ENCODE measurements around the gene NOTCH2. TPM values are rescaled to one million over a fixed set of nuclear protein-coding genes. Genes with fewer than 3 reads are reported as not detected.

Gene NOTCH2
- total RNA-seq, 3 donors from 2014 or later (not counting 1 experiment from before 2014, with no cell fraction given): 74.7 to 136 (median 97.4) TPM

- no peak for DNase-seq
- no peaks in the 10 kb centered on the region for H3K9me3 ChIP-seq (ENCODE audit: control insufficient read depth, insufficient read depth, low read length)
- ATAC-seq: no peak
- Mint-ChIP-seq H3K9me3 (peaks cover 0 to 6% of the 10 kb centered on the region in 2 donors), H3K27me3 (ENCODE audit: low read depth in 2 of 2) (peaks cover 0 to 10% of the 10 kb centered on the region in 2 donors), H3K4me3 (no peak overlapping the region), H3K4me1 (peaks cover 17% of the 10 kb centered on the region in 2 donors), H3K36me3 (peaks cover 9% of the 10 kb centered on the region), H3K27ac (peak overlapping the region; percentile 29 to 79)
- 93% methylated on average over 9 of the region's 9 CpGs for WGBS (ENCODE audit: insufficient coverage)
- peaks cover 13% of the 10 kb centered on the region for H3K36me3 ChIP-seq (ENCODE audit: control insufficient read depth, insufficient read depth, low read length)
- peaks cover 13% of the 10 kb centered on the region for H3K4me1 ChIP-seq (ENCODE audit: control insufficient read depth, insufficient read depth, low read length)
- H3K27me3 ChIP-seq (ENCODE audit: control insufficient read depth, insufficient read depth, low read length): peaks cover 3% of the 10 kb centered on the region
- intact Hi-C loops (cut with micrococcal nuclease): no loop called here
- no peak for TF ChIP-seq CTCF (IDR thresholded peaks at IDR 0.05)
- no peak overlapping the region for H3K27ac ChIP-seq (ENCODE audit: low read length)
- no peak overlapping the region for H3K4me3 ChIP-seq (ENCODE audit: low read length)
Observed at GRCh38 chr1:119909890-119910596, 159.4 kb downstream of the NOTCH2 start.

GRCh38 chr1:119908661-119909060 is 160.8 kb downstream of the NOTCH2 start:
- Histone ChIP-seq H3K27me3 (ENCODE audit: control insufficient read depth, insufficient read depth, low read length) (peaks cover 6% of the 10 kb centered on the region), H3K9me3 (ENCODE audit: control insufficient read depth, insufficient read depth, low read length) (no peaks in the 10 kb centered on the region), H3K27ac (ENCODE audit: low read length) (no peak overlapping the region), H3K4me1 (ENCODE audit: control insufficient read depth, insufficient read depth, low read length) (peaks cover 13% of the 10 kb centered on the region), H3K36me3 (ENCODE audit: control insufficient read depth, insufficient read depth, low read length) (peaks cover under 1% of the 10 kb centered on the region), H3K4me3 (ENCODE audit: low read length) (no peak overlapping the region)
- WGBS (ENCODE audit: insufficient coverage): 91% methylated on average over 3 of the region's 3 CpGs
- Mint-ChIP-seq H3K27ac (no peak overlapping the region), H3K36me3 (no peaks in the 10 kb centered on the region), H3K4me1 (peaks cover 17% of the 10 kb centered on the region in 2 donors), H3K27me3 (ENCODE audit: low read depth in 2 of 2) (peaks cover 0 to 15% of the 10 kb centered on the region in 2 donors), H3K4me3 (no peak overlapping the region), H3K9me3 (peaks cover 0 to 6% of the 10 kb centered on the region in 2 donors)
- no peak for ATAC-seq
- no peak for TF ChIP-seq CTCF (IDR thresholded peaks at IDR 0.05)
- DNase-seq: no peak
- intact Hi-C loops (cut with micrococcal nuclease): no loop called here

GRCh38 chr1:119906927-119907652 is 162.4 kb downstream of the NOTCH2 start:
- Mint-ChIP-seq H3K4me3 (no peak overlapping the region), H3K4me1 (peaks cover 17% of the 10 kb centered on the region in 2 donors), H3K9me3 (peaks cover 0 to 6% of the 10 kb centered on the region in 2 donors), H3K27ac (no peak overlapping the region), H3K36me3 (no peaks in the 10 kb centered on the region), H3K27me3 (ENCODE audit: low read depth in 2 of 2) (peaks cover under 1 to 20% of the 10 kb centered on the region in 2 donors)
- 100% methylated on average over 4 of the region's 4 CpGs for WGBS (ENCODE audit: insufficient coverage)
- peaks cover 13% of the 10 kb centered on the region for H3K4me1 ChIP-seq (ENCODE audit: control insufficient read depth, insufficient read depth, low read length)
- no peaks in the 10 kb centered on the region for H3K36me3 ChIP-seq (ENCODE audit: control insufficient read depth, insufficient read depth, low read length)
- H3K27me3 ChIP-seq (ENCODE audit: control insufficient read depth, insufficient read depth, low read length): peaks cover 6% of the 10 kb centered on the region
- TF ChIP-seq CTCF (IDR thresholded peaks at IDR 0.05): no peak
- no peak for DNase-seq
- no peak overlapping the region for H3K4me3 ChIP-seq (ENCODE audit: low read length)
- H3K27ac ChIP-seq (ENCODE audit: low read length): no peak overlapping the region
- ATAC-seq: no peak
- H3K9me3 ChIP-seq (ENCODE audit: control insufficient read depth, insufficient read depth, low read length): no peaks in the 10 kb centered on the region
- intact Hi-C loops (cut with micrococcal nuclease): no loop called here
